Upper lobe of right lung (tissue), 1 donor: Measurements from ENCODE around the gene FTHL17. TPM values are rescaled to one million over a fixed set of nuclear protein-coding genes. Genes with fewer than 3 reads are reported as not detected.

Experiments used
- ATAC-seq: fragments of 200-7000 bp; cut with Tn5 transposase; one replicate; pipeline ENCODE4 v1.9.1; 2020; ENCODE audit warnings: mild to moderate bottlenecking, moderate library complexity
- DNase-seq: peaks from one replicate; pipeline ENCODE4 v3.0.0-alpha.2; 2020
- H3K27ac ChIP-seq: fragments of 200-600 bp; one replicate; pipeline ENCODE4 v1.8.0; 2022
- H3K27me3 ChIP-seq: fragments of 200-600 bp; one replicate; pipeline ENCODE4 v1.8.0; 2022; ENCODE audit warnings: mild to moderate bottlenecking
- H3K36me3 ChIP-seq: fragments of 200-600 bp; one replicate; pipeline ENCODE4 v1.8.0; 2022
- H3K4me1 ChIP-seq: fragments of 200-600 bp; one replicate; pipeline ENCODE4 v1.8.0; 2022
- H3K4me3 ChIP-seq: fragments of 200-600 bp; one replicate; pipeline ENCODE4 v1.8.0; 2022; ENCODE audit warnings: mild to moderate bottlenecking
- H3K9me3 ChIP-seq: fragments of 200-600 bp; one replicate; pipeline ENCODE4 v1.8.0; 2022
- intact Hi-C: fragments of 100-400 bp; cut with DNase I; formaldehyde crosslinking; loops from one replicate; pipeline ENCODE4 v1.11.0; 2022
- total RNA-seq: library from RNA; stranded (reverse); fragmentation: NEBNext Ultra II Directional; extraction: Animal tissue kit (Norgen Biotek cat#: 25700); gene quantifications from one replicate; pipeline ENCODE4 v1.2.1, GENCODE V29; 2021
- TF ChIP-seq, protein P1 (sequence below): fragments of 200-600 bp; IDR thresholded peaks from one replicate; pipeline ENCODE4 v1.8.0; 2022; ENCODE audit warnings: antibody characterized with exemption
- donor health status: DM: no; HTN: yes; CAD: no; lungs with severe emphysema.

FTHL17 gene
- total RNA-seq, 1 donor from 2014 or later, result not detected

DNA sequence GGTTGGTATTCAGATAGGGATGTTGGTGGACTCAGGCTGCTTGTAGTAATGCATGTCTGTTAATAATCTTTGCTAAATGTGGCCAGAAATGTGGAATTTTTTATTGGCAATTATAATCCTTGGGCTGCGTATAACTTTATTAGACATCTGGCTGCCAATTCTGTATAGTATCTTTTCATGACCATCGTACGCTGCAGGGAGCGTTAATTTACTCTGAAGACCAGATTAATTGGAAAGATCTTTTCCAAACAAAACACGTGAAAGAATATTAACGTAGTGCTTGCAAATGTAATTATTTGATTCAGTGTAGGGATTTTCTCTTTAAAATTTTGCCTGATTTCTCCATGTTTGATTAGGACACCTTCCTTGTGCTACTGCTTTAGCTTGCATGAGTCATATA, 38.8 kb upstream of the FTHL17 start:
- no peaks in the 10 kb centered on the region for H3K36me3 ChIP-seq
- DNase-seq, result no peak
- no peak for ATAC-seq
- TF ChIP-seq, protein P1, sequence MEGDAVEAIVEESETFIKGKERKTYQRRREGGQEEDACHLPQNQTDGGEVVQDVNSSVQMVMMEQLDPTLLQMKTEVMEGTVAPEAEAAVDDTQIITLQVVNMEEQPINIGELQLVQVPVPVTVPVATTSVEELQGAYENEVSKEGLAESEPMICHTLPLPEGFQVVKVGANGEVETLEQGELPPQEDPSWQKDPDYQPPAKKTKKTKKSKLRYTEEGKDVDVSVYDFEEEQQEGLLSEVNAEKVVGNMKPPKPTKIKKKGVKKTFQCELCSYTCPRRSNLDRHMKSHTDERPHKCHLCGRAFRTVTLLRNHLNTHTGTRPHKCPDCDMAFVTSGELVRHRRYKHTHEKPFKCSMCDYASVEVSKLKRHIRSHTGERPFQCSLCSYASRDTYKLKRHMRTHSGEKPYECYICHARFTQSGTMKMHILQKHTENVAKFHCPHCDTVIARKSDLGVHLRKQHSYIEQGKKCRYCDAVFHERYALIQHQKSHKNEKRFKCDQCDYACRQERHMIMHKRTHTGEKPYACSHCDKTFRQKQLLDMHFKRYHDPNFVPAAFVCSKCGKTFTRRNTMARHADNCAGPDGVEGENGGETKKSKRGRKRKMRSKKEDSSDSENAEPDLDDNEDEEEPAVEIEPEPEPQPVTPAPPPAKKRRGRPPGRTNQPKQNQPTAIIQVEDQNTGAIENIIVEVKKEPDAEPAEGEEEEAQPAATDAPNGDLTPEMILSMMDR, result no peak
- H3K4me3 ChIP-seq, result no peak overlapping the region
- no peaks in the 10 kb centered on the region for H3K27me3 ChIP-seq
- H3K27ac ChIP-seq, result no peak overlapping the region
- H3K9me3 ChIP-seq, result no peaks in the 10 kb centered on the region
- intact Hi-C loops, result no loop called here
- H3K4me1 ChIP-seq, result no peaks in the 10 kb centered on the region

DNA sequence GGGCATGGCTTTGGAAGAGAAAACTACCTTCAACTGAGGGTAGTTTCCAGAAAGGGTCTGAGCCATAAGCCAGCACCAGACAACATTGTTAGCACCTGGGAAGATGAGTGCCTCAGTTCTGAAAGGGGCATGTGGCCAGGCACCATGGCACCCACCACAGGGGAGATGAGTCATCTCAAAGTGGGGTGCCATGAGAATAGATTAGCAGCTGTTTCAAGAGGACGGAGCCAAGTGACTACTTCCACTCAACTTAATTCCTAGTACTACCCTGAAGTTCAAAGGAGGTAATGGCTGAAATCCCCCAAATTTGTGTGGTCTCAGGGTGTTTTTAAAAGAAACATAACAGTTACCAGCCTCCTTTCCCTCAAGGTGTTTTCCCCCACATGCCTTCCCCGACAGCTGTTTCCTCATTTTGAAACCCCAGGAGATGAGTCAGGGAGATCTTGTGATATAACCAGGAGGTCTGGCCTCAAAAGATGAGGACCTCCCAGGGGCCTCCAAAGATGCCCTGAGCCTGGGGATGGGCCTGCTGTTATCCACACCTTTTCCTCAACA, 27.8 kb upstream of the FTHL17 start:
- no peak overlapping the region for H3K27ac ChIP-seq
- H3K36me3 ChIP-seq, result no peaks in the 10 kb centered on the region
- ATAC-seq (no peak), DNase-seq (no peak)
- H3K9me3 ChIP-seq, result no peaks in the 10 kb centered on the region
- no peaks in the 10 kb centered on the region for H3K27me3 ChIP-seq
- H3K4me3 ChIP-seq, result no peak overlapping the region
- H3K4me1 ChIP-seq, result no peaks in the 10 kb centered on the region
- intact Hi-C loops, result no loop called here
- TF ChIP-seq, protein P1, result no peak

DNA sequence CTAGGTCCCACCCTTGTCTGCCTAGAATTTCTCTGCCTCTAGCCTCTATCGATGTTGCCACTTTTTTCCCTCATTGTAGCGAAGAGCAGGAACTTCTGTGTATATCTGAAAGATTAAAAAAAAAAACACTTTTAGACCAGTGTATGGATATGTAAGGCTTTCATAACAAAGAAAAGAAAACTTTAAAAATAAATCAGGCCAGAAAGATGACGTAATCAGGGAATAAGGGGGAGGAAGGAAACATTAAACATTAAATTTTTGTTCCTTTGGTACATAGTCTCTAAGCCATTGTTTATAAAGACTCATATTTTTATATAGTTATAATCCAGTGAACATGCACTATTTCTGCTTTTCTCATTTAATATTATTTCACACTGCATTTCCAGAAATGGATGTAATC, 26.2 kb upstream of the FTHL17 start:
- no peaks in the 10 kb centered on the region for H3K4me1 ChIP-seq
- ATAC-seq (no peak), DNase-seq (no peak)
- TF ChIP-seq, protein P1, result no peak
- H3K4me3 ChIP-seq, result no peak overlapping the region
- H3K36me3 ChIP-seq, result no peaks in the 10 kb centered on the region
- no peaks in the 10 kb centered on the region for H3K9me3 ChIP-seq
- intact Hi-C loops, result no loop called here
- no peak overlapping the region for H3K27ac ChIP-seq
- H3K27me3 ChIP-seq, result no peaks in the 10 kb centered on the region

DNA sequence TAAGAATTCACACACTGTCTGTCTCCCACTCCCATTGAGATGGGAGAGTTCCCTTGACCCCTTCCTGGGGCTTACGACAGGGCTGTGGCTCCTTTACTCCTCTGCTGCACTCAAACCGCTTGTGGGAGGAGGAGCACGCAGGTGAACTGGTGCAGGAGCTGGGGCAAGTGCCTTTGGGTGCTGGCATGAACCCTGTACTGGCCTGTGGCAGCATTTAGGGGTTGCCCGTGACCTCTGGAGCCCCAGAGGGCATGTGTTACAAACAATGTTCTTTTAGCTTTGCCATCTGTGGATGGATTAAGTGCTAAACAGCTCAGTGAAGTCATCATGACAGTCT, 21.8 kb upstream of the FTHL17 start:
- no peaks in the 10 kb centered on the region for H3K36me3 ChIP-seq
- H3K4me1 ChIP-seq, result no peaks in the 10 kb centered on the region
- no peaks in the 10 kb centered on the region for H3K9me3 ChIP-seq
- DNase-seq (no peak), ATAC-seq (no peak)
- H3K4me3 ChIP-seq, result no peak overlapping the region
- TF ChIP-seq, protein P1, result no peak
- intact Hi-C loops, result no loop called here
- H3K27me3 ChIP-seq, result no peaks in the 10 kb centered on the region
- no peak overlapping the region for H3K27ac ChIP-seq

DNA sequence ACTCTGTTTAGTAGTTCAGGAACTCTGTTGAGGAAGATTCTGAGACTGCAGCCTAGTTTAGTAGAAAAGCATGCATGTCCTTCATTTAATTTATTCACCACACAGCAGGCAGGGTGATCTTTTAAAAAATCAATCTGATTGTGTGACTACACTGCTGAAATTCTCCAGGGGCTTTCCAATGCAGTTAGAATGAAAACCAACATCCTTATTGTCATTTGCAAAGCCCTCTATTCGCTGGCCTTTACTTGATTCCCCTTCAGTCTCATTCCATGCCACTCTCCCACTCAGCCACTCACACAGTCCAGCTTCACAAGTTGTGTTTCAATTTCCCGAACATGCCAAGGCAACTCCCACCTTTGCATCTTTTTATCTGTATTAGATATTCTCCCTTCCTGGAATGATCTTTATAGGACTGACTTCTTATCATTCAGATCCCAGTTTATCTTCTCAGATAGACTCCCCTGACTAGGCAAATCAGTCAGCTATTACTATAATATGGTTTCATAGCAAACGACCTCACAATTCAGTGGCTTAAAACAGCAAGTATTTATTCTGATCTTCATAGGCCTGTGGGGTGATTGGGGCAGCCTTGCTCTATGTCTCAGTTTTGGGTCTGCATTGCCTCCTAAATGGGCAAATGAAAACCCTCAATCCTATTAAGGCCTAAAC, 21.3 kb upstream of the FTHL17 start:
- H3K9me3 ChIP-seq, result no peaks in the 10 kb centered on the region
- ATAC-seq (no peak), DNase-seq (no peak)
- intact Hi-C loops, result no loop called here
- H3K4me3 ChIP-seq, result no peak overlapping the region
- H3K27ac ChIP-seq, result no peak overlapping the region
- TF ChIP-seq, protein P1, result no peak
- no peaks in the 10 kb centered on the region for H3K4me1 ChIP-seq
- H3K27me3 ChIP-seq, result no peaks in the 10 kb centered on the region
- no peaks in the 10 kb centered on the region for H3K36me3 ChIP-seq

DNA sequence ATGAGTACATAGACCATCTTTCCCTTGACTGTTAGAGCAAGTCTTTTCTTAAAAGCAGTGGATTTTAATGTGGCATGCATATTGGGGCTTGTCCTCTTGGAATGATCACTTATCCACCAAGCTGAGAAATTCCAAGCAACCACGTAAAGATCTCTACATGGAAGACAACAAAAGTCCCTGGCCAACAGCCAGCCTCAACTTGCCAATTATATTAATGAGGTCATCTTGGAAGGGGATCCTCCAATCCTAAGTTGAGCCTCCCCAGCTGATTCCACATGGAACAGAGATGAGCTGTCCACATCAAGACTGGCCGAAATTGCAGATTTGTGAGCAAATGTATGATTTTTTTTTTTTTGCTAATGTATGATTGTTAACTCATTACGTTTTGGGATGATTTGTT, 20.6 kb upstream of the FTHL17 start:
- Histone ChIP-seq H3K4me1 (no peaks in the 10 kb centered on the region), H3K9me3 (no peaks in the 10 kb centered on the region), H3K4me3 (no peak overlapping the region), H3K36me3 (no peaks in the 10 kb centered on the region), H3K27ac (no peak overlapping the region), H3K27me3 (no peaks in the 10 kb centered on the region)
- ATAC-seq, result no peak
- no peak for DNase-seq
- intact Hi-C loops, result no loop called here
- TF ChIP-seq, protein P1, result no peak
